GM12878 (cell line): ENCODE measurements around the gene PSENEN. TPM values are rescaled to one million over a fixed set of nuclear protein-coding genes. Genes with fewer than 3 reads are reported as not detected.
A peak's percentile ranks its signal among the peaks of the same experiment; 100 is the strongest.

Experiments
- CREB1 ChIP-seq: IDR thresholded peaks from 2 replicates; pipeline ENCODE4 v1.6.1; 2012; ENCODE audit warnings: low read depth, mild to moderate bottlenecking, inconsistent platforms
- CUX1 ChIP-seq: IDR thresholded peaks from 2 replicates; pipeline ENCODE4 v1.6.1; 2012; ENCODE audit warnings: improper control_type of control experiment, low read depth, low read length; ENCODE audit not compliant: insufficient replicate concordance
- FOS ChIP-seq: IDR thresholded peaks from 3 replicates; pipeline ENCODE4 v1.6.1; 2011; ENCODE audit warnings: borderline replicate concordance; ENCODE audit not compliant: insufficient read length; ENCODE audit errors: extremely low read depth
- GABPA ChIP-seq: IDR thresholded peaks from 2 replicates; pipeline ENCODE4 v1.6.1; 2014; ENCODE audit warnings: antibody characterized with exemption, low read depth, mild to moderate bottlenecking, inconsistent platforms
- GATAD2B ChIP-seq: fragments of 450-650 bp; conservative IDR thresholded peaks from 2 replicates; pipeline ENCODE4 v1.6.1; 2017; ENCODE audit warnings: low read depth, mild to moderate bottlenecking, moderate library complexity
- NR2C1 ChIP-seq: fragments of 450-650 bp; IDR thresholded peaks from 2 replicates; pipeline ENCODE4 v1.6.1; 2017; ENCODE audit warnings: antibody characterized with exemption, mild to moderate bottlenecking, moderate library complexity
- NR2F1 ChIP-seq: fragments of 450-650 bp; conservative IDR thresholded peaks from 2 replicates; pipeline ENCODE4 v1.6.1; 2017; ENCODE audit warnings: mild to moderate bottlenecking
- SP1 ChIP-seq: IDR thresholded peaks from one replicate; pipeline ENCODE4 v1.6.1; 2011; ENCODE audit warnings: low read depth, low read length
- SRF ChIP-seq, 2 experiments: IDR thresholded peaks; 2 replicates each; pipeline ENCODE4 v1.6.1; 2011; ENCODE audit warnings: low read depth in 2 of 2, low read length in 2 of 2, mild to moderate bottlenecking in 1 of 2, moderate library complexity in 1 of 2
- TBL1XR1 ChIP-seq: IDR thresholded peaks from 2 replicates; pipeline ENCODE4 v1.6.1; 2012; ENCODE audit warnings: low read depth, low read length, improper control_type of control experiment
- ZBTB11 ChIP-seq: fragments of 450-650 bp; formaldehyde crosslinking; IDR thresholded peaks from 2 replicates; pipeline ENCODE4 v1.5.0; 2022; ENCODE audit warnings: mild to moderate bottlenecking, missing genetic modification characterization
- ZBTB33 ChIP-seq: fragments of 450-650 bp; IDR thresholded peaks from 2 replicates; pipeline ENCODE4 v1.6.1; 2017; ENCODE audit warnings: mild to moderate bottlenecking
- polyA plus RNA-seq, 11 experiments: library from polyadenylated mRNA; depleted of rRNA in 4 of 11; unstranded in 6 of 11; stranded (reverse) in 5 of 11; fragments of >200 nt; fragmentation: Nextera tagmentation in 4 of 11; fragmentation: Illumina TruSeq in 1 of 11; extraction: Ambion mirVana in 4 of 11; extraction: Trizol in 1 of 11; gene quantifications; 1 replicate in 1 of 11; 2 replicates in 10 of 11; pipeline versions ENCODE4 v1.2.1 to v1.2.3, GENCODE V29; 2011 to 2016; ENCODE audit warnings: inconsistent platforms in 2 of 11, missing spikeins in 2 of 11, low read depth in 1 of 11
- total RNA-seq, 4 experiments: library from RNA; depleted of rRNA in 3 of 4; stranded (reverse); fragments of >200 nt in 3 of 4; fragmentation: Illumina TruSeq in 1 of 4; extraction: Trizol in 1 of 4; gene quantifications; 2 replicates each; pipeline versions ENCODE4 v1.2.1 to v1.2.3, GENCODE V29; 2013 to 2021
- TF ChIP-seq, protein P1 (sequence below): IDR thresholded peaks from 2 replicates; pipeline ENCODE4 v1.6.1; 2012; ENCODE audit warnings: low read depth, low read length, improper control_type of control experiment
- TF ChIP-seq, protein P2 (sequence below): fragments of 450-650 bp; IDR thresholded peaks from 2 replicates; pipeline ENCODE4 v1.6.1; 2017; ENCODE audit warnings: low read depth, mild to moderate bottlenecking, moderate library complexity

PSENEN gene
- total and polyA plus RNA-seq, 10 of the 15 experiments (the other 5 are each of a cell fraction or from before 2014, with no cell fraction given): 14.4 to 178 (median 43.5) TPM

DNA sequence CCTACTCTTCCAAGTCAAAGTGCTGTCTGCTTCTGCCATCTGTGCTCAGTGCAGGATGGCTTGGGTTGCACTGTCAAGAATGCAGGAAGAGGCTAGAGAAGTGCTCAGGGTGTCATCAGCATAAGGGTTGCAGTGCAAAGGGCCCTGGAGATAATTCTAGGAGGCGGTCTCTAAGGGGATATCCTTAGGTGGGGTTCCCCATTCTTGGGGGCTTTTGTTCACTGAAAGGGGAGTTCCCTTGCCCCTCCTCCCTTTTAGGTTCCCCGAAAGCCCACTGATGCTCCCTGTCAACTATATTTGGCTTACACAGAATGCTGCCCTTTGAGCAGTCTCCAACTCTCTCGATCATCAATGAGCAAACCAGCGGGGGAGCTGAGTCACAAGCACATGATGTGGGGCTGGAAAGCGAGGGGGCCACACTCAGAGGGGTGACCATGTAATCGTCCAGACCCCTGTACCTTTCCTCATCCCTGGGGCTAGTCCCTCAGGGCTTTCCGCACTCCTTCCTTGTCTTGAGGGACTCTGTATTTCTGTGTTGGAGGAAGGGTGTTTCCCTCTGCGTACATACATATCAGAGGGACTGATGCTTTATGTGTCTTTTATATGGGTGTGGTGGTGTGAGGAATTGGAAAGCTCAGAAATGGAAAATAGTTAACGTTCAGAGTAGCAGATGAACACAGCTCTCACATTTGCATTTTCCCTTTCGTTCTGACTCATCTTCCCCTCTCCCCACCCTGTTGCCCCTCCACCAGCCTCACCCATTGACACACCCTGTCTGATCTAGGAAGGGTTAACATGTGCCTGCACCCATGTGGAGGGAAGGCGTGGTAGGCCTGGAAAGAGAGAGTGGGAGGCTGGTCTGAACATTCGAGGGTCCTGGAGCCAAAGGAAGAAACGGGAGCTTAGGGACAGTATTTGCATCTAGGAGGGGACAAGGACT, 34.4 kb upstream of the PSENEN start (continued):
- TF ChIP-seq ZBTB11 (CRISPR knock-in tag): no peak
- TF ChIP-seq NR2C1: peak; percentile 20; the same call in 1 of the 2 replicates
- TF ChIP-seq NR2F1: peak; percentile 55
- peak; percentile 46; the same call in 1 of the 2 replicates for TF ChIP-seq CREB1
- TF ChIP-seq, protein P1, sequence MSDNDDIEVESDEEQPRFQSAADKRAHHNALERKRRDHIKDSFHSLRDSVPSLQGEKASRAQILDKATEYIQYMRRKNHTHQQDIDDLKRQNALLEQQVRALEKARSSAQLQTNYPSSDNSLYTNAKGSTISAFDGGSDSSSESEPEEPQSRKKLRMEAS: peak; percentile 94
- TF ChIP-seq FOS: no peak
- TF ChIP-seq SRF (IDR thresholded peaks at IDR 0.05; ENCODE audit: low read depth in 2 of 2, low read length in 2 of 2): 0 out of 4 replicates have a peak, but pooled peaks of 1 of the 2 experiments have one; percentile 17
- TF ChIP-seq, protein P2, sequence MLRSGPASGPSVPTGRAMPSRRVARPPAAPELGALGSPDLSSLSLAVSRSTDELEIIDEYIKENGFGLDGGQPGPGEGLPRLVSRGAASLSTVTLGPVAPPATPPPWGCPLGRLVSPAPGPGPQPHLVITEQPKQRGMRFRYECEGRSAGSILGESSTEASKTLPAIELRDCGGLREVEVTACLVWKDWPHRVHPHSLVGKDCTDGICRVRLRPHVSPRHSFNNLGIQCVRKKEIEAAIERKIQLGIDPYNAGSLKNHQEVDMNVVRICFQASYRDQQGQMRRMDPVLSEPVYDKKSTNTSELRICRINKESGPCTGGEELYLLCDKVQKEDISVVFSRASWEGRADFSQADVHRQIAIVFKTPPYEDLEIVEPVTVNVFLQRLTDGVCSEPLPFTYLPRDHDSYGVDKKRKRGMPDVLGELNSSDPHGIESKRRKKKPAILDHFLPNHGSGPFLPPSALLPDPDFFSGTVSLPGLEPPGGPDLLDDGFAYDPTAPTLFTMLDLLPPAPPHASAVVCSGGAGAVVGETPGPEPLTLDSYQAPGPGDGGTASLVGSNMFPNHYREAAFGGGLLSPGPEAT: peak; percentile 63; the same call in 1 of the 2 replicates
- TF ChIP-seq SP1: peak; percentile 71
- peak; percentile 75; the same call in 1 of the 2 replicates for TF ChIP-seq TBL1XR1
- no peak for TF ChIP-seq CUX1
- peak; percentile 49; the same call in 1 of the 2 replicates for TF ChIP-seq GATAD2B
- no peak for TF ChIP-seq ZBTB33
- TF ChIP-seq GABPA: no peak
